ENCODE data around the gene EXOC3L2.

The EXOC3L2 gene

DNA sequence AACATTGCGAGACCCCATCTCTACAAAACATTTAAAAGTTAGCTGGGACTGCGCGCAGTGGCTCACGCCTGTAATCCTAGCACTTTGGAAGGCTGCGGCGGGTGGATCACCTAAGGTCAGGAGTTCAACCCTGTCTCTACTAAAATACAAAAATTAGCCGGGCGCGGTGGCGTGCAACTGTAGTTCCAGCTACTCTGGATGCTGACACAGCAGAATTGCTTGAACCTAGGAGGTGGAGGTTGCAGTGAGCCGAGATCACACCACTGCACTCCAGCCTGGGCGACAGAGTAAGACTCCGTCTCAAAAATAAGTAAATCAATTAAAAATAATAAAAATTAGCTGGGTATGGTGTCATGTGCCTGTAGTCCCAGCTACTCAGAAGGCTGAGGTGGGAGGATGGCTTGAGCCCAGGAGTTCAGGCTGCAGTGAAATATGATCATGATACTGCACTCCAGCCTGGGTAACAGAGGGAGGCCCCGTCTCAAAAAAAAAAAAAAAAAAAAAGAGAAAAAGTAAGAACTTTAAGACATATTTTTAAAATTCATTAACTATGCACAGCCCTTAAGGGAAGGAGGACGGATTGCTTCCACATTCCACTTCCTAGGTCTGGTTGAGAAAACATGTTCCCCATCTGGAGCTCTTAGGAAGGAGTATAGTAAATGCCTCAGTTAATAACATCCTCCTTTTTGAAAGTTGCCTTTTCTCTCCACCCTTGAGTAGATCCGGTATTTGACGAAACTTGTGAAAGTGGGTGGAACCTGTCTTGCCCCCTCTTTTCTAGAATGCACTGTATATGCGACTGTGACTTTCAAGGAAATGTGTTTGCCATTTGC, 26.1 kb downstream of the EXOC3L2 start:
- no peak for DNase-seq

DNA sequence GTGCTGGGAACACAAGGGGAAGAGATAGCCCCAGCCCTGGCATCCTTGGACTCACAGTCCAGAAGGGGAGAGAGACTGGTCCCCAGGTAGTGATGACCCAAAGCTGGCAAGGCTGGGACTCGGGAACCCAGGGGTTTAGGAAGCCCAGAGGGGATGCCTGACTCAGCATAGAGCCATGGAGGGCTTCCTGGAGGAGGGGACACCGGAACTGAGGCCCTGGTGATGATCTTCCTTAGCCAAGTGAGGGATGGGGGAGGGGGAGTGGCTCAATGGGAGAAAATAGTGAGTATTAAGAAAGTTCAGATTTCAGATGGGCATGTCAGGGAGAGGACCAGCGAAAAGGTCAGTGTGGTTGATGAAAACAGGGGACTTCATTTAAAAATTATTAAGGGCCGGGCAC, 26.8 kb downstream of the EXOC3L2 start:
- DNase-seq, result no peak

- DNase-seq, result no peak
Measured at GRCh38 chr19:45217957-45218334, 27.3 kb downstream of the EXOC3L2 start.

DNA sequence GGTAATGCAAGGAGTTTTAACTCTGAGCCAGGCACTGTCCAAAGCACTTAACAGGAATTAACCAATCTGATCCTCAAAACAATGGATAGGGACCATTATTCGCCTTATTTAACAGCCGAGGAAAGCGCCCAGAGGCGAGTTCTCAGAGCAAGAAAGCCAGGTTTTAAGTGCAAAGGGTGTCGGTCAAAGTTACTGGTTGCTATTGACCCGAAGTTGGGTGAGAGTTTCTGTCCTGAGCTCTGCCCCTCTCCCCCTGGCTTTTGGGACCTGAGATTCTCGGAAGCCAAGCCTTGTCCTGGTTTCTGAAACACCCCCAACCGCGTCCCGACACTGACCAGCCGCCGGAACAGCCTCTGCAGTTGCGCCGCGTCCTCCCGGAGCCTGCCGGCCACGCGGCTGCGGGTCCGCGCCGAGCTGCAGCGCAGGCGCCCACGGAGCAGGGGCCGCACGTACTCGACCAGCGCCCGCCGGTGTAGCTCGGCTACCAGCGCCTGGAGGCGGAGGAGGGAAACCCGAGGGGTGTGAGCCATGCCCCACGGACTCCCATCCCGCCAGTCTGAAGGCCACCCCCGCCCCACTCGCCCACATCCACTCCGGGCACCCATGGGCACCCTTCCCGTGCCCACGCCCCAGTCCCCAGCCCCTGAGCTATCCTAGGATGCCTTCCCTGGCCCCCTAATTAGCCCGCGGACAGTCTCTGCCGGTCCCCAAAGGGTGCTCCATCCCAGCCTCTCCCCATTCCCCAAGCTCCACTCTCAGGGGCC, 27.8 kb downstream of the EXOC3L2 start:
- no peak for DNase-seq

DNA sequence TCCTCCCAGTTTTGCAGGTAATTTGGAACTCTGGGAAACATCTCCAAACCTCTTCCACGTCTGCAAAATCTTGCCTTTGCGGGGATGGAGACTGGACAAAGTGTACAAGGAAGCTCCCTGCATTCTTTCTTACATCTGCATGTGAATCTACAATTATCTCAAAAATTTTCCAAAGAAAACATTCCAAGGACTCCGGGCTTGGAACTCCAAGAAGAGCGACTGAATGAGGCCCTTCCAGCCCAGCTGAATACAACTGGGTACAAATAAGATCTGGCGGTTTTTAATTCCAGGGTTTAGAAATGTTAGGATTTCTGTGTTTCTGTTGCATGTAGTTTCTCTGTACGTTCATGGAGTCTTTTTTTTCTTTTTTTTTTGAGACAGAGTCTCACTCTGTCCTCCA, 28.5 kb downstream of the EXOC3L2 start:
- DNase-seq, result no peak

DNA sequence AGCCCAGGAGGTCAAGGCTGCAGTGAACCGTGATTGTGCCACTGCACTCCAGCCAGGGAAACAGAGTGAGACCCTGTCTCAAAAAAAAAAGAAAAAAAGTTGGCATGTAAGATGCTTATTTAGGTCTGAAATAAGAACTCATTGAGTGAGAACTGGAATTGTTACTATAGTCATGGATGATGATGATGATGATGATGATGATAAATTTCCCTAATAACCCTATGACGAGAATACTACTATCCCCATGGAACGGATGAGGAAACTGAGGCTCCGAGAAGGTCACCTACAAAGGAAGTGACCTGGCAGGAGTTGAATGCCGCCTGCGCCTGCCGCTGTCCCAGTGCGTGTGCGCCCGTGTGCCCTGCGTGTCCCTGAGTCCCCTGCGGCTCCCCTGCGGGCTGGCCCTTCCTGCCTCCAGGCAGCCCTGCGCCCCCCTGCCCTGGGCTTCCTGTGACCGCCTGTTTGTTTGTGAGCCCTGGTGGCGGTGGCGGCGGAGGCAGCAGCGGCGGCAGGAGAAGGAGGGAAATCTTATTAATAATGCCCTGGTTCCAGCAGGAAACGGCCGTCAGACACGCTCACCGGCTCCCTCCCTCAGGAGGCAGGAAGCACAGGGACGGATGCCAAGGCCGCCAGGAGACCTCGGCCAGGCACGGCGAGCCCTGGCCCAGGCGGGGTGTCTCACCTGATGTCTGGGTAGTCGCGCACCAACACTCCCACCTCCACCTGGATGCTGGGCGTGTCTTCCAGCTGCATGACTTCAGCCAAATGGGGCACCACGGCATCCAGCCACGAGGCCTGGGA, 29.6 kb downstream of the EXOC3L2 start:
- DNase-seq, result no peak

- DNase-seq, result no peak
Measured at GRCh38 chr19:45213031-45213430, 32.2 kb downstream of the EXOC3L2 start.

DNA sequence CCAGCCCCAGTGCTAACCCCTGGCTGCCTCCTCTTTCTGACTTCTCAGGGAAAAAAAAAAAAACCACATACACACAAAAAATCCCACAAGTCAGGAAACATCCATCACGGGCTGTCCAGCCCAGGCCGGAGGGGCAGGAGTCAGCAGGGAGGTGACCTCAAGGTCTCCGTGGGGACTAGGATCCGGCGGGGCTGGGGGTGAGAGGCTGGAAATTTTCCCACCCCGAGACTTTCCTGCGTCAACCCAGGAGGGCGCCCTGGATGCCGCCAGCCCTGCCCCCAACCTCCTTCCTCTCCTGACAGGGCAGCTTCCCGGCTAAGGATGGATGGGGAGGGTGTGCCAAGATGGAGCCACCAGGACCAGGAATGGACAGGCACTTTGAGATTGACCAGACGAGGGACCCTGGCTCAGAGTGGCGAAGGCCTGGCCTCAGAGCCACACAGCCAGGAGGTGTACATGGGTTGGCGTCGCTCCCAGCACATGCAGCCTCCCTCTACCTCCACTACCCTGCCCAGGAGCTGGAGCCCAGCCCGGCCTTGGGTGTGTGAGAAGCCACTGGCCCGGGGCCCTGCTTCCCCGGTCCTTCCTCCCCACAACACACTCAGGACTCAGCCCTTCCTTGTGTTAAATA, 33.3 kb downstream of the EXOC3L2 start:
- DNase-seq, result no peak

DNA sequence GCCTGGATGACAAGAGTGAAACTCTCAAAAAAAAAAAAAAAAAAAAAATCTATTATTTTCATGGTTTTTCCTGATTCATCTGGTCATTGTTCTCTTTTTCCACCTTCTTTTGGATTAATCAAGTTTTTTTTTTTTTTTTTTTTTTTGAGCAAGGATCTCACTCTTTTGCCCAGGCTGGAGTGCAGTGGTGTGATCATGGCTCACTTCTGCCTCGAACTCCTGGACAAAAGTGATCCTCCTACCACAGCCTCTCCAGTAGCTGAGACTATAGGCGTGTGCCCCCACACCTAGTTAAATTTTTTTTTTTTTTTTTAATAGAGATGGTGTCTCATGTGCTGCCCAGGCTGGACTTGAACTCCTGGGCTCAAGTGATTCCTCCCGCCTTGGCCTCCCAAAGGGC, 38.9 kb downstream of the EXOC3L2 start:
- no peak for DNase-seq

- DNase-seq, result no peak
Measured at GRCh38 chr19:45205810-45206209, 39.4 kb downstream of the EXOC3L2 start.

- DNase-seq, result no peak
Measured at GRCh38 chr19:45202637-45203036, 42.6 kb downstream of the EXOC3L2 start.

DNA sequence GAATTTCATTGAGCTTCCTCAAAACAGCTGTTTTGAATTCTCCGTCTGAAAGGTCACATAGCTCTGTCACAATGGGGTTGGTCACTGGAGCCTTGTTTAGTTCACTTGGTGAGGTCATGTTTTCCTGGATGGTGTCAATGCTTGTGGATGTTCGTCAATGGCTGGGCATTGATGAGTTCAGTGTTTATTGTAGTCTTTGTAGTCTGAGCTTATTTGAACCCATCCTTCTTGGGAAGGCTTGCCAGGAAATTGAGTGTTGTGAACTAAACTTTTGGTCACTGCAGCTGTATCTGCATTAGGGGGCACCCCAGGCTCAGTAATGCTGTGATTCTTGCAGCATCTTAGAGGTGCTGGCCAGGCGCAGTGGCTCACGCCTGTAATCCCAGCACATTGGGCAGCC, 44.6 kb downstream of the EXOC3L2 start:
- DNase-seq, result no peak

GRCh38 chr19:45195764-45196163, 49.4 kb downstream of the EXOC3L2 start:
- no peak for DNase-seq

GRCh38 chr19:45191375-45191774, 53.8 kb downstream of the EXOC3L2 start:
- no peak for DNase-seq

- DNase-seq, result no peak
Measured at GRCh38 chr19:45189971-45190370, 55.2 kb downstream of the EXOC3L2 start.

- DNase-seq, result no peak
Measured at GRCh38 chr19:45187421-45188100, 57.6 kb downstream of the EXOC3L2 start.

DNA sequence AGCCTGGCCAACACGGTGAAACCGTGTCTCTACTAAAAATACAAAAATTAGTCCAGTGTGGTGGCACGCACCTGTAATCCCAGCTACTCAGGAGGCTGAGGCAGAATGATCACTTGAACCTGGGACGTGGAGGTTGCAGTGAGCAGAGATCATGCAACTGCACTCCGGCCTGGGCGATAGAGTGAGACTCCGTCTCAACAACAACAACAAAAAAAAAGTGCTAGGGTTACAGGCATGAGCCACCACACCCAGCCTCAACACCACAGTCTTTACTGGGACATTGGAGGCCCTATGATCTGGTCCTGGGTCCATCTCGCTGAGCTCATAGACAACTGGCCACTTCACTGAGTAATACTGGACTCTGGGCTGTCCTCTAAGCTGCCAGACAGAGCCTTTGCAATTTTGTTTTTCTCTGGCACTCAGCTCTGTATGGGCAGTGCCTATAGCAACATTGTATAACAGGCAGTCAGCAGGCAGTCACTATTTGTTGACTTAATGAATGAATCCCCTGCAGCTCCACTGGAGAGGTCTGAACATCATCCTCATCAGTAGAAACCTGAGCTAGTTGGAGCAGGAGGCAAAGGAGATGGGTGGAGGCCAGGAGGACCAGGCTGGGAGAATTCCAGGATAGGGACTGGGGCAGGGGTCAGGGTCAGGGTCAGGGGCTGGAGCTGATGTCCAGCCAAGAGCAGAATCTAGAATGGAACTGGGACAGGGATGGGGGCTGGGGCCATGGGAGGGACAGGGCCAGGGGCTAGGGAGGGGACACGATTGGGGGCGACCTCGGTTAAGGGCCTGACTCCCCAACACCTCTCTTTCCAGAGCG, 58.5 kb downstream of the EXOC3L2 start:
- no peak for DNase-seq

DNA sequence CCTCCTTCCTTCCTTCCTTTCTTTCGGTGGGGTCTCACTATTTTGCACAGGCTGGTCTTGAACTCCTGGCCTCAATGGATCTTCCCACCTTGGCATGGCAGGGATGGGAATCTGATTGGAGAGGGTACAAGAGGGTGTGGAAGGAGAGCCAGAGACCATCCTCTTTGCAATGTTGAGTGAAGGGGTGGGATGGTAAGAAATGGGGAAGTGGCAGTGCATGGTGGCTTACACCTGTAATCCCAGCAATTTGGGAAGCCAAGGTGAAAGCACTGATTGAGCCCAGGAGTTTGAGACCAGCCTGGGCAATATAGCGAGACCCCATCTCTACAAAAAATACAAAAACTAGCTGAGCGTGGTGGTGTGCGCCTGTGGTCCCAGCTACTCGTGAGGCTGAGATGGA, 61.1 kb downstream of the EXOC3L2 start:
- DNase-seq, result no peak

- no peak for DNase-seq
Measured at GRCh38 chr19:45182758-45183157, 62.4 kb downstream of the EXOC3L2 start.

DNA sequence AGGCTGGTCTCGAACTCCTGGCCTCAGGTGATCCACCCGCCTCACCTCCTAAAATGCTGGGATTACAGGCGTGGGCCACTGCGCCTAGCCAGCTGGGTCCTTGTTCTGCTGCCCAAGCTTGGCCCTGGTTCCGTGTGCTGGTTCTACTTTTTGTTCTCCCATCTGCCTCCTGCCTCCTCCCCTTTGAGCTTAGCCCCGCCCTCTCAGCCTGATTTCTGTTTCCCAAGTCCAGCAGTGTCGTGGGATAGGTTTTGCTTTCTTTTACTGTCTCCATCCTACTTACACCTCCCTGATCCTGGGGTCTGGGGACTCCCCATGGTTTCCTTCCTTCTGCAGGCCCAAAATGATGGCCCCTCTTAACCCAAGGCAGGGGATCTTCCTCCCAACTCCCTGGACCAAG, 64.3 kb downstream of the EXOC3L2 start:
- no peak for DNase-seq

DNA sequence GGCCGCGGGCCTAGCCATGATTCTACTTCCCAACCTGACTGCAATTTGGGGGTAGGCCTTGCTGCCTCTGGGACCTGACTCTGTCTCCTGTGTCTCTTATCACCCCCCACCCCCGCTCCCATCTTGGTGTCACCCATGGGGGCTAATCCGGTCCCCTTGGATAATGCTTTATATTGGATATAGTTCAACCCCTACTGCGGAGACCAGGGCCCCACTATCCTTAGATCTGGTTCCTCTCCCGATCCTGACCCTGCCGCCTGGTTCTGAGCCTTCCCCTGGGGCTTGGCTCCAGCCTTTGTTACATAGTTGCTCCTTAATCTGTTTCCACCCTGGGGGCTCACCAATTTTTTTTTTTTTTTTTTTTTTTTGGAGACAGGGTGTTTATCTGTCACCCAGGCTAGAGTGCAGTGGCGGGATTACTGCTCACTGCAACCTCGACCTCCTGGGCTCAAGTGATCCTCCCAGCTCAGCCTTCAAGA, 65.3 kb downstream of the EXOC3L2 start:
- no peak for DNase-seq

Measured in NCI-H187 treated with DMSO at 0.1 percent for 48 hours (cell line).